ENCODE results near the gene WDR91.

Gene WDR91

GRCh38 chr7:135168489-135169140 is 42.7 kb downstream of the WDR91 start:
- Histone ChIP-seq H3K9me2 (ENCODE audit: low read depth, low read length) (no peaks in the 10 kb centered on the region), H3K9me3 (ENCODE audit: low read length) (no peaks in the 10 kb centered on the region), H2AFZ (ENCODE audit: low read length) (no peak overlapping the region), H3K27ac (ENCODE audit: low read depth, low read length, poor library complexity, severe bottlenecking) (peak overlapping the region; percentile 92), H3K4me2 (ENCODE audit: low read length) (peak overlapping the region; percentile 91), H4K20me1 (ENCODE audit: insufficient read depth, low read length) (no peaks in the 10 kb centered on the region), H3K27me3 (ENCODE audit: insufficient read depth, low read length) (no peaks in the 10 kb centered on the region), H3F3A (ENCODE audit: insufficient read depth, low read length) (no peaks in the 10 kb centered on the region), H3K4me1 (ENCODE audit: insufficient read depth, low read length, severe bottlenecking) (peaks cover 34% of the 10 kb centered on the region), H3K36me3 (ENCODE audit: insufficient read depth, low read length) (peaks cover 53% of the 10 kb centered on the region), H3K9ac (ENCODE audit: low read length) (peak overlapping the region; percentile 16; the same call in 1 of the 2 replicates), H3K4me3 (ENCODE audit: low read depth, low read length, poor library complexity, severe bottlenecking) (peak overlapping the region; percentile 91), H3K79me2 (ENCODE audit: insufficient read depth, low read length) (no peaks in the 10 kb centered on the region)
- TF ChIP-seq CTCF (IDR thresholded peaks at IDR 0.05; ENCODE audit: low read length), result no peak
- no peak for TF ChIP-seq EZH2 (IDR thresholded peaks at IDR 0.05; ENCODE audit: borderline replicate concordance, low read length)

GRCh38 chr7:135168001-135168400 is 43.3 kb downstream of the WDR91 start:
- peak overlapping the region; percentile 91 for H3K4me3 ChIP-seq (ENCODE audit: low read depth, low read length, poor library complexity, severe bottlenecking)
- peak overlapping the region; percentile 92 for H3K27ac ChIP-seq (ENCODE audit: low read depth, low read length, poor library complexity, severe bottlenecking)
- H3K4me2 ChIP-seq (ENCODE audit: low read length), result peak overlapping the region; percentile 91; the same call in 1 of the 2 replicates
- TF ChIP-seq EZH2 (IDR thresholded peaks at IDR 0.05; ENCODE audit: borderline replicate concordance, low read length), result no peak
- TF ChIP-seq CTCF (IDR thresholded peaks at IDR 0.05; ENCODE audit: low read length), result no peak
- H3K27me3 ChIP-seq (ENCODE audit: insufficient read depth, low read length), result no peaks in the 10 kb centered on the region
- H3K9me3 ChIP-seq (ENCODE audit: low read length), result no peaks in the 10 kb centered on the region
- H3K36me3 ChIP-seq (ENCODE audit: insufficient read depth, low read length), result peaks cover 58% of the 10 kb centered on the region
- H3K9me2 ChIP-seq (ENCODE audit: low read depth, low read length), result no peaks in the 10 kb centered on the region
- peaks cover 34% of the 10 kb centered on the region for H3K4me1 ChIP-seq (ENCODE audit: insufficient read depth, low read length, severe bottlenecking)
- H3K9ac ChIP-seq (ENCODE audit: low read length), result no peak overlapping the region
- H4K20me1 ChIP-seq (ENCODE audit: insufficient read depth, low read length), result no peaks in the 10 kb centered on the region
- no peaks in the 10 kb centered on the region for H3F3A ChIP-seq (ENCODE audit: insufficient read depth, low read length)
- no peak overlapping the region for H2AFZ ChIP-seq (ENCODE audit: low read length)
- no peaks in the 10 kb centered on the region for H3K79me2 ChIP-seq (ENCODE audit: insufficient read depth, low read length)

GRCh38 chr7:135167365-135167917 is 43.9 kb downstream of the WDR91 start:
- Histone ChIP-seq H3K9ac (ENCODE audit: low read length) (no peak overlapping the region), H3K79me2 (ENCODE audit: insufficient read depth, low read length) (no peaks in the 10 kb centered on the region), H3K4me3 (ENCODE audit: low read depth, low read length, poor library complexity, severe bottlenecking) (no peak overlapping the region), H3F3A (ENCODE audit: insufficient read depth, low read length) (no peaks in the 10 kb centered on the region), H3K9me3 (ENCODE audit: low read length) (0 out of 2 replicates have a peak, but pooled peaks cover 2% of the 10 kb centered on the region), H3K27me3 (ENCODE audit: insufficient read depth, low read length) (no peaks in the 10 kb centered on the region), H2AFZ (ENCODE audit: low read length) (no peak overlapping the region), H3K4me2 (ENCODE audit: low read length) (no peak overlapping the region), H3K9me2 (ENCODE audit: low read depth, low read length) (no peaks in the 10 kb centered on the region), H3K36me3 (ENCODE audit: insufficient read depth, low read length) (peaks cover 64% of the 10 kb centered on the region), H3K4me1 (ENCODE audit: insufficient read depth, low read length, severe bottlenecking) (peaks cover 33% of the 10 kb centered on the region), H3K27ac (ENCODE audit: low read depth, low read length, poor library complexity, severe bottlenecking) (no peak overlapping the region), H4K20me1 (ENCODE audit: insufficient read depth, low read length) (no peaks in the 10 kb centered on the region)
- TF ChIP-seq EZH2 (IDR thresholded peaks at IDR 0.05; ENCODE audit: borderline replicate concordance, low read length), result no peak
- no peak for TF ChIP-seq CTCF (IDR thresholded peaks at IDR 0.05; ENCODE audit: low read length)

Measured in OCI-LY1 (cell line).